IMR-90 (cell line): ENCODE data around the gene FUT8. TPM values are rescaled to one million over a fixed set of nuclear protein-coding genes. Genes with fewer than 3 reads are reported as not detected.

Source experiments
- ATAC-seq: fragments of 200-7000 bp; cut with Tn5 transposase; 2 replicates; pipeline ENCODE4 v1.9.1; 2020; ENCODE audit warnings: low read depth, mild to moderate bottlenecking, moderate library complexity
- BruUV-seq: library from RNA; stranded (reverse); fragments of 400-500 nt; replicated peaks from 2 replicates; lab custom pipeline; 2021; lab: Mats Ljungman, UMichigan
- CTCF ChIA-PET: fragments of 300-600 bp; formaldehyde crosslinking; extraction: SDS; loops from one replicate; lab custom pipeline; 2021; ENCODE audit warnings: antibody characterized with exemption; lab: Yijun Ruan, JAX
- POLR2A ChIA-PET: fragments of 300-600 bp; sonication (Branson Sonifier 250); formaldehyde crosslinking; loops from one replicate; lab custom pipeline; 2022; ENCODE audit warnings: antibody characterized with exemption; ENCODE audit not compliant: unreplicated experiment; lab: Charles Lee
- DNase-seq: peaks from one replicate; pipeline ENCODE4 v3.0.0; 2013
- H2AFZ ChIP-seq: replicated peaks from 2 replicates; pipeline ENCODE3; 2013; ENCODE audit warnings: low read length, mild to moderate bottlenecking; ENCODE audit not compliant: poor library complexity
- H2AK5ac ChIP-seq: 2 replicates; pipeline ENCODE4 v1.6.1; 2013; ENCODE audit warnings: low read depth, low read length, inconsistent platforms
- H2AK9ac ChIP-seq: replicated peaks from 2 replicates; pipeline ENCODE3; 2013; ENCODE audit warnings: mild to moderate bottlenecking, low read depth, low read length, moderate library complexity; ENCODE audit not compliant: poor library complexity
- H2BK120ac ChIP-seq: 2 replicates; pipeline ENCODE4 v1.6.1; 2013; ENCODE audit warnings: low read depth, low read length, inconsistent platforms
- H2BK15ac ChIP-seq: 3 replicates; pipeline ENCODE4 v1.6.1; 2013; ENCODE audit warnings: low read depth, low read length, inconsistent platforms
- H2BK20ac ChIP-seq: 2 replicates; pipeline ENCODE4 v1.6.1; 2013; ENCODE audit warnings: low read depth, mild to moderate bottlenecking, inconsistent platforms, low read length, moderate library complexity
- H2BK5ac ChIP-seq: 2 replicates; pipeline ENCODE4 v1.6.1; 2013; ENCODE audit warnings: mild to moderate bottlenecking, low read depth, low read length, inconsistent platforms; ENCODE audit not compliant: poor library complexity, severe bottlenecking
- H3K14ac ChIP-seq: replicated peaks from 2 replicates; pipeline ENCODE4 v1.6.1; 2013; ENCODE audit warnings: low read depth, low read length, inconsistent platforms
- H3K18ac ChIP-seq: 2 replicates; pipeline ENCODE4 v1.6.1; 2013; ENCODE audit warnings: low read depth, low read length, control low read depth
- H3K23ac ChIP-seq: 2 replicates; pipeline ENCODE4 v1.6.1; 2013; ENCODE audit warnings: low read depth, low read length, inconsistent platforms
- H3K27ac ChIP-seq: 2 replicates; pipeline ENCODE4 v1.5.1; 2013; ENCODE audit warnings: mild to moderate bottlenecking, control low read depth, low read length; ENCODE audit not compliant: insufficient read depth
- H3K27me3 ChIP-seq: 2 replicates; pipeline ENCODE4 v1.6.1; 2013; ENCODE audit warnings: low read length; ENCODE audit not compliant: control insufficient read depth, insufficient read depth
- H3K36me3 ChIP-seq: 2 replicates; pipeline ENCODE4 v1.6.1; 2013; ENCODE audit warnings: low read length, mixed read lengths; ENCODE audit not compliant: control insufficient read depth, insufficient read depth
- H3K4ac ChIP-seq: 2 replicates; pipeline ENCODE4 v1.6.1; 2013; ENCODE audit warnings: low read depth, low read length, inconsistent platforms
- H3K4me1 ChIP-seq: 2 replicates; pipeline ENCODE4 v1.6.1; 2013; ENCODE audit warnings: low read length, mixed read lengths; ENCODE audit not compliant: control insufficient read depth, insufficient read depth
- H3K4me2 ChIP-seq: 2 replicates; pipeline ENCODE4 v1.6.1; 2013; ENCODE audit warnings: low read depth, mild to moderate bottlenecking, control low read depth, low read length, moderate library complexity
- H3K4me3 ChIP-seq: 2 replicates; pipeline ENCODE4 v1.5.1; 2013; ENCODE audit warnings: low read depth, mild to moderate bottlenecking, control low read depth, low read length, moderate library complexity; ENCODE audit not compliant: insufficient read depth
- H3K56ac ChIP-seq: 2 replicates; pipeline ENCODE4 v1.6.1; 2013; ENCODE audit warnings: low read length, inconsistent platforms; ENCODE audit not compliant: insufficient read depth; ENCODE audit errors: extremely low read depth
- H3K79me1 ChIP-seq, 2 experiments: 2 replicates each; pipeline ENCODE4 v1.6.1; 2013; ENCODE audit warnings: low read length in 2 of 2, inconsistent platforms in 1 of 2, low read depth in 1 of 2
- H3K9ac ChIP-seq: 2 replicates; pipeline ENCODE4 v1.6.1; 2013; ENCODE audit warnings: low read depth, low read length, control low read depth
- H3K9me1 ChIP-seq: 2 replicates; pipeline ENCODE4 v1.6.1; 2013; ENCODE audit warnings: low read length, inconsistent platforms; ENCODE audit not compliant: insufficient read depth
- H3K9me3 ChIP-seq: 2 replicates; pipeline ENCODE4 v1.6.1; 2013; ENCODE audit warnings: low read length; ENCODE audit not compliant: control insufficient read depth, insufficient read depth
- H4K20me1 ChIP-seq: 2 replicates; pipeline ENCODE4 v1.6.1; 2013; ENCODE audit warnings: low read length, inconsistent platforms; ENCODE audit not compliant: insufficient read depth
- H4K5ac ChIP-seq: 2 replicates; pipeline ENCODE4 v1.6.1; 2013; ENCODE audit warnings: mild to moderate bottlenecking, low read depth, low read length, control low read depth
- H4K8ac ChIP-seq, 2 experiments: 2 replicates each; pipeline ENCODE4 v1.6.1; 2013; ENCODE audit warnings: low read depth in 2 of 2, low read length in 2 of 2, control low read depth in 1 of 2, inconsistent platforms in 1 of 2
- H4K91ac ChIP-seq: 2 replicates; pipeline ENCODE4 v1.6.1; 2013; ENCODE audit warnings: low read depth, low read length, inconsistent platforms; ENCODE audit not compliant: insufficient read depth
- BHLHE40 ChIP-seq: fragments of 150-350 bp; IDR thresholded peaks from 2 replicates; pipeline ENCODE4 v1.6.1; 2016; ENCODE audit warnings: mild to moderate bottlenecking, low read depth, low read length
- CEBPB ChIP-seq: IDR thresholded peaks from 2 replicates; pipeline ENCODE4 v1.6.1; 2012; ENCODE audit warnings: low read depth, low read length, improper control_type of control experiment
- CHD1 ChIP-seq: IDR thresholded peaks from 2 replicates; pipeline ENCODE4 v1.6.1; 2012; ENCODE audit warnings: low read depth, low read length, improper control_type of control experiment
- FOS ChIP-seq: fragments of 150-350 bp; IDR thresholded peaks from 2 replicates; pipeline ENCODE4 v1.6.1; 2016; ENCODE audit warnings: low read depth, low read length
- MAFK ChIP-seq: IDR thresholded peaks from 2 replicates; pipeline ENCODE4 v1.6.1; 2012; ENCODE audit warnings: low read depth, low read length, improper control_type of control experiment
- MAZ ChIP-seq: IDR thresholded peaks from 2 replicates; pipeline ENCODE4 v1.6.1; 2012; ENCODE audit warnings: low read depth, mild to moderate bottlenecking, low read length, improper control_type of control experiment, moderate library complexity, borderline replicate concordance
- MXI1 ChIP-seq: IDR thresholded peaks from 2 replicates; pipeline ENCODE4 v1.6.1; 2012; ENCODE audit warnings: low read depth, mild to moderate bottlenecking, low read length, moderate library complexity, borderline replicate concordance
- POLR2A ChIP-seq: IDR thresholded peaks from 2 replicates; pipeline ENCODE4 v1.6.1; 2012; ENCODE audit warnings: mild to moderate bottlenecking, low read depth, low read length
- RCOR1 ChIP-seq: IDR thresholded peaks from 2 replicates; pipeline ENCODE4 v1.6.1; 2012; ENCODE audit warnings: mild to moderate bottlenecking, low read length, improper control_type of control experiment; ENCODE audit not compliant: insufficient replicate concordance
- RFX5 ChIP-seq: IDR thresholded peaks from 2 replicates; pipeline ENCODE4 v1.8.0; 2012; ENCODE audit warnings: low read depth, mild to moderate bottlenecking, low read length, moderate library complexity
- WGBS, 2 experiments: methylation state at CpG; one replicate each; pipeline versions ENCODE4 v1.1.5 to v1.1.7; 2013; ENCODE audit warnings: missing lambda C conversion rate in 2 of 2; ENCODE audit not compliant: insufficient read length in 1 of 2; ENCODE audit errors: extremely low coverage in 2 of 2; 5-methylcytosine and 5-hydroxymethylcytosine counted together
- dilution Hi-C: fragments of 300-500 bp; cut with HindIII; formaldehyde crosslinking; loops from one replicate; pipeline ENCODE4 v1.14.3; 2018; ENCODE audit warnings: low sequenced_read_pairs; ENCODE audit not compliant: unreplicated experiment
- in situ Hi-C: fragments of 300-500 bp; cut with MboI; formaldehyde crosslinking; loops from 3 replicates; pipeline ENCODE4 v1.14.3; 2019; ENCODE audit warnings: low sequenced_read_pairs, inconsistent platforms, mixed read lengths
- intact Hi-C: fragments of 100-400 bp; cut with micrococcal nuclease; formaldehyde crosslinking; loops from 2 replicates; pipeline ENCODE4 v1.10.0; 2022
- polyA plus RNA-seq, 3 experiments: library from polyadenylated mRNA; depleted of rRNA; stranded (reverse); fragments of >200 nt; gene quantifications; 2 replicates each; pipeline ENCODE4 v1.2.3, GENCODE V29; 2012; ENCODE audit warnings: low replicate concordance in 1 of 3
- total RNA-seq: library from RNA; depleted of rRNA; stranded (reverse); fragments of >200 nt; gene quantifications from 2 replicates; pipeline ENCODE4 v1.2.3, GENCODE V29; 2012
- TF ChIP-seq, protein P1 (sequence below): fragments of 150-350 bp; IDR thresholded peaks from 2 replicates; pipeline ENCODE4 v1.6.1; 2016; ENCODE audit warnings: low read depth, mild to moderate bottlenecking, low read length, moderate library complexity, borderline replicate concordance
- TF ChIP-seq, protein P2 (sequence below): fragments of 150-350 bp; IDR thresholded peaks from 2 replicates; pipeline ENCODE4 v1.6.1; 2017; ENCODE audit warnings: mild to moderate bottlenecking, antibody characterized with exemption, low read length, low read depth
- TF ChIP-seq, protein P3 (sequence below): conservative IDR thresholded peaks from 2 replicates; pipeline ENCODE4 v1.5.1; 2012; ENCODE audit warnings: mild to moderate bottlenecking, low read depth, low read length, improper control_type of control experiment

The FUT8 gene
- total and polyA plus RNA-seq, 2 of the 4 experiments (the other 2 are of a cell fraction): 15.6 to 72.9 TPM

DNA sequence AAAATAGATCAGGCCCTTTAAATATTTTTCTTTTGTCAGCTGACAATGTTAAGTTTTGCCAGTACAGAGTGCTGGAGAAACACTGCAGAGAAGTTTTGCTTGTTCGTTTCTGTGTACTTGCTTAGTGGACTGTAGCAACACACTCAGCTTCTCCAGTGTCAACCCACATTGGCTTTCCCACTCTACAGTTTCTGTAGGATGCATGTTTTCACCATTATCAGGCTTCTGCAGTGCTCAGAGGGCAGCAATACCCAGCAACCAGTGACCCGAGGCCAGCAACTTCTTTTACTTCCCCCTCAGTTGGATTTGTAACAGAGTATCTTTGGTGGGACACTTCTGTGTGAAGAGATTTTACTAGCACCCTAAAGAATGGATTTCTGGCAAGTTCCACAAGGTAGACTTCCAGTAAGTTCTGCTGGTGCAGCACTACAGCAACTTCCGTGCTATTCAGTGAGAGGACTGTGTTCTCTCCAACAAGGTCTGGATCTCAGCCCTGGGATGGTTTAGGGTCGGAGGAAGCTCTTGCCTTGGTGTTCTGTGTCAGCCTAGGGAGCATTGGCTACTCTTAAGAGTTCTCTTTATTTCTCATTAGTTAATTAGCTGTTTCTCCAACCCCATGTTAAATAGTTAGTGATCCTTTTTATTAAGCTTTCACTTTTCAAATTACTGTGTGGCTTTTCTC lies 70.4 kb downstream of the FUT8 start:
- no CpG with 5 or more reads among the region's 4 CpGs for WGBS, 2 experiments
- dilution Hi-C loops: no loop called here
- H3K9me3 ChIP-seq: no peaks in the 10 kb centered on the region
- H3K18ac ChIP-seq: no peak overlapping the region
- no peak overlapping the region for H3K14ac ChIP-seq
- no peak overlapping the region for H2BK120ac ChIP-seq
- no peak overlapping the region for H2BK15ac ChIP-seq
- no peak overlapping the region for H2AFZ ChIP-seq
- no peak for TF ChIP-seq POLR2A
- no peak for TF ChIP-seq CHD1
- TF ChIP-seq RFX5: no peak
- TF ChIP-seq MAZ: no peak
- TF ChIP-seq, protein P1, sequence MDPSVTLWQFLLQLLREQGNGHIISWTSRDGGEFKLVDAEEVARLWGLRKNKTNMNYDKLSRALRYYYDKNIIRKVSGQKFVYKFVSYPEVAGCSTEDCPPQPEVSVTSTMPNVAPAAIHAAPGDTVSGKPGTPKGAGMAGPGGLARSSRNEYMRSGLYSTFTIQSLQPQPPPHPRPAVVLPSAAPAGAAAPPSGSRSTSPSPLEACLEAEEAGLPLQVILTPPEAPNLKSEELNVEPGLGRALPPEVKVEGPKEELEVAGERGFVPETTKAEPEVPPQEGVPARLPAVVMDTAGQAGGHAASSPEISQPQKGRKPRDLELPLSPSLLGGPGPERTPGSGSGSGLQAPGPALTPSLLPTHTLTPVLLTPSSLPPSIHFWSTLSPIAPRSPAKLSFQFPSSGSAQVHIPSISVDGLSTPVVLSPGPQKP: no peak
- no peak for TF ChIP-seq BHLHE40
- TF ChIP-seq, protein P2, sequence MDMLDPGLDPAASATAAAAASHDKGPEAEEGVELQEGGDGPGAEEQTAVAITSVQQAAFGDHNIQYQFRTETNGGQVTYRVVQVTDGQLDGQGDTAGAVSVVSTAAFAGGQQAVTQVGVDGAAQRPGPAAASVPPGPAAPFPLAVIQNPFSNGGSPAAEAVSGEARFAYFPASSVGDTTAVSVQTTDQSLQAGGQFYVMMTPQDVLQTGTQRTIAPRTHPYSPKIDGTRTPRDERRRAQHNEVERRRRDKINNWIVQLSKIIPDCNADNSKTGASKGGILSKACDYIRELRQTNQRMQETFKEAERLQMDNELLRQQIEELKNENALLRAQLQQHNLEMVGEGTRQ: no peak
- no peak for TF ChIP-seq MAFK
- TF ChIP-seq, protein P3, sequence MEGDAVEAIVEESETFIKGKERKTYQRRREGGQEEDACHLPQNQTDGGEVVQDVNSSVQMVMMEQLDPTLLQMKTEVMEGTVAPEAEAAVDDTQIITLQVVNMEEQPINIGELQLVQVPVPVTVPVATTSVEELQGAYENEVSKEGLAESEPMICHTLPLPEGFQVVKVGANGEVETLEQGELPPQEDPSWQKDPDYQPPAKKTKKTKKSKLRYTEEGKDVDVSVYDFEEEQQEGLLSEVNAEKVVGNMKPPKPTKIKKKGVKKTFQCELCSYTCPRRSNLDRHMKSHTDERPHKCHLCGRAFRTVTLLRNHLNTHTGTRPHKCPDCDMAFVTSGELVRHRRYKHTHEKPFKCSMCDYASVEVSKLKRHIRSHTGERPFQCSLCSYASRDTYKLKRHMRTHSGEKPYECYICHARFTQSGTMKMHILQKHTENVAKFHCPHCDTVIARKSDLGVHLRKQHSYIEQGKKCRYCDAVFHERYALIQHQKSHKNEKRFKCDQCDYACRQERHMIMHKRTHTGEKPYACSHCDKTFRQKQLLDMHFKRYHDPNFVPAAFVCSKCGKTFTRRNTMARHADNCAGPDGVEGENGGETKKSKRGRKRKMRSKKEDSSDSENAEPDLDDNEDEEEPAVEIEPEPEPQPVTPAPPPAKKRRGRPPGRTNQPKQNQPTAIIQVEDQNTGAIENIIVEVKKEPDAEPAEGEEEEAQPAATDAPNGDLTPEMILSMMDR: no peak
- TF ChIP-seq RCOR1: no peak
- TF ChIP-seq CEBPB: no peak
- TF ChIP-seq FOS: no peak
- no peak for TF ChIP-seq MXI1
- H3K4me1 ChIP-seq: no peaks in the 10 kb centered on the region; the same call in 1 of the 2 replicates
- no peaks in the 10 kb centered on the region for H3K36me3 ChIP-seq
- no peak overlapping the region for H4K91ac ChIP-seq
- in situ Hi-C loops: no loop called here
- H4K8ac ChIP-seq: no peak overlapping the region
- H2AK9ac ChIP-seq: no peak overlapping the region
- H4K20me1 ChIP-seq: no peaks in the 10 kb centered on the region
- ChIA-PET CTCF (interaction anchor here (0.6 kb wide), 1 partner anchor 8 kb away, joined by 4 read pairs; no protein-coding TSS in a partner anchor), POLR2A (no interaction called here)
- no peak overlapping the region for H2BK5ac ChIP-seq
- intact Hi-C loops: no loop called here
- no peak overlapping the region for H3K4me2 ChIP-seq
- no peak overlapping the region for H3K23ac ChIP-seq
- no peak overlapping the region for H3K27ac ChIP-seq
- no peaks in the 10 kb centered on the region for H3K27me3 ChIP-seq
- no peak overlapping the region for H3K9ac ChIP-seq
- BruUV-seq: no TSS peak
- H3K9me1 ChIP-seq: no peaks in the 10 kb centered on the region
- H3K56ac ChIP-seq: no peak overlapping the region
- DNase-seq: no peak
- H2BK20ac ChIP-seq: no peak overlapping the region
- H3K4me3 ChIP-seq: no peak overlapping the region
- no peak for ATAC-seq
- H3K4ac ChIP-seq: no peak overlapping the region
- H4K5ac ChIP-seq: no peak overlapping the region
- peaks cover 5 to 12% of the 10 kb centered on the region in 2 experiments; a peak in 3 of 4 replicates for H3K79me1 ChIP-seq
- H2AK5ac ChIP-seq: no peak overlapping the region
